Measurements from ENCODE around the gene PRRC2B.
"Not testable (repeated sequence)": the region's sequence is repeated elsewhere in the genome, so short reads cannot be mapped to it uniquely, and the experiment has no call there.

Gene PRRC2B

DNA sequence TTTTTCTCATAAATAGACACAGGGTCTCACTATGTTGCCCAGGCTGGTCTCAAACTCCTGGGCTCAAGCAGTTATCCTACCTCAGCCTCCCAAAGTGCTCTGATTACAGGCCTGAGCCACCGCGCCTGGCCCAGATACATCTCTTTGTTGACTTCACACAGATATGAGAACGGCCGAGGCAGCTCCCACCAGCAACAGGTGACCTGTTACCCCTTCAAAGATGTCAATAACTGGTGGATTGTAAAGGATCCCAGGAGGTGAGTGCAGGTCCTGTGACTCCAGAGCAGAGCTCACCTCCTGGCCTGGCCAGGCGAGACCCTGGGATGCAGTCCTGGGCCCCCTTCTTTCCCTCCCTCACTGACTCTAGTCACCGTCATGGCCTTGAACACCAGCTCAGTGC, 118.0 kb downstream of the PRRC2B start:
- Histone ChIP-seq H3K4me3 (ENCODE audit: insufficient read depth, low read depth, low read length) (no peak overlapping the region), H3K27me3 (ENCODE audit: control insufficient read depth, insufficient read depth, low read length, poor library complexity, severe bottlenecking) (no peaks in the 10 kb centered on the region), H3K36me3 (ENCODE audit: control insufficient read depth, insufficient read depth, low read length) (peaks cover 36% of the 10 kb centered on the region), H3K4me1 (ENCODE audit: control insufficient read depth, insufficient read depth, low read length) (no peaks in the 10 kb centered on the region), H3K27ac (ENCODE audit: insufficient read depth, low read depth, low read length, poor library complexity, severe bottlenecking) (no peak overlapping the region), H3K9me3 (ENCODE audit: control insufficient read depth, low read length) (no peaks in the 10 kb centered on the region)
- WGBS, 2 experiments, result 92 to 97% methylated on average over 6 of the region's 6 CpGs

DNA sequence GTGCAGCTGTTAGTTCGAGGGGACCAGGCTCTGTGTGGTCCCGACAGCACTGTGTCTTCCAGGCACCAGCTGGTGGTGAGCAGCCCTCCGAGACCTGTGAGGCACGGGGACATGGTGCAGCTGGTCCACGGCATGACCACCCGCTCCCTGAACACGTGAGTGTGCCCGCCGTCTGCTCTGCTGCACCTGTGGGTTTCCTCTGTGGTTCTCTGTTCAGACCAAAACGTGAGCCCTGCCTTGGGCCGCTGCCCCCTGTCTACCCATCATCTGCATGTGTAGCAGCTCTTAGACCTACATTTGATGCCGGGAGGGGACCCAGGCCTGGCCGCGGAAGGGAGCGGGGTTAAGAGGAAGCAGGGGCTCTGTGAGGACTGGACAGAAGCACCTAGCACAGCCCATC, 119.3 kb downstream of the PRRC2B start:
- Histone ChIP-seq H3K4me1 (ENCODE audit: control insufficient read depth, insufficient read depth, low read length) (no peaks in the 10 kb centered on the region), H3K9me3 (ENCODE audit: control insufficient read depth, low read length) (no peaks in the 10 kb centered on the region), H3K4me3 (ENCODE audit: insufficient read depth, low read depth, low read length) (no peak overlapping the region), H3K36me3 (ENCODE audit: control insufficient read depth, insufficient read depth, low read length) (peaks cover 45% of the 10 kb centered on the region), H3K27me3 (ENCODE audit: control insufficient read depth, insufficient read depth, low read length, poor library complexity, severe bottlenecking) (no peaks in the 10 kb centered on the region), H3K27ac (ENCODE audit: insufficient read depth, low read depth, low read length, poor library complexity, severe bottlenecking) (no peak overlapping the region)
- 93 to 95% methylated on average over 15 of the region's 15 CpGs for WGBS, 2 experiments

DNA sequence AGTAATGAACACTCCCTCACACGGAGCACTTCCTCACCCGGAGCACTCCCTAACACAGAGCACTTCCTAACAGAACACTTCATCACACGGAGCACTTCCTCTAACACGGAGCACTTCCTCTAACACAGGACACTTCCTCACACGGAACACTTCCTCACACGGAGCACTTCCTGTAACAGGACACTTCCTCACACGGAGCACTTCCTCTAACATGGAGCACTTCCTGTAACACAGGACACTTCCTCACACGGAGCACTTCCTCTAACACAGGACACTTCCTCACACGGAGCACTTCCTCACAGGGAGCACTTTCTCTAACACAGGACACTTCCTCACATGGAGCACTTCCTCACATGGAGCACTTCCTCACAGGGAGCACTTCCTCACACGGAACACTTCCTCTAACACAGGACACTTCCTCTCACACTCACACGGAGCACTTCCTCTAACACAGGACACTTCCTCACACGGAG, 121.7 kb downstream of the PRRC2B start:
- not testable (repeated sequence) for H3K4me1 ChIP-seq (ENCODE audit: control insufficient read depth, insufficient read depth, low read length); H3K27me3 ChIP-seq (ENCODE audit: control insufficient read depth, insufficient read depth, low read length, poor library complexity, severe bottlenecking); H3K9me3 ChIP-seq (ENCODE audit: control insufficient read depth, low read length); H3K4me3 ChIP-seq (ENCODE audit: insufficient read depth, low read depth, low read length); H3K27ac ChIP-seq (ENCODE audit: insufficient read depth, low read depth, low read length, poor library complexity, severe bottlenecking)
- 86 to 89% methylated on average over 12 of the region's 12 CpGs for WGBS, 2 experiments
- peaks cover 68% of the 10 kb centered on the region for H3K36me3 ChIP-seq (ENCODE audit: control insufficient read depth, insufficient read depth, low read length)

DNA sequence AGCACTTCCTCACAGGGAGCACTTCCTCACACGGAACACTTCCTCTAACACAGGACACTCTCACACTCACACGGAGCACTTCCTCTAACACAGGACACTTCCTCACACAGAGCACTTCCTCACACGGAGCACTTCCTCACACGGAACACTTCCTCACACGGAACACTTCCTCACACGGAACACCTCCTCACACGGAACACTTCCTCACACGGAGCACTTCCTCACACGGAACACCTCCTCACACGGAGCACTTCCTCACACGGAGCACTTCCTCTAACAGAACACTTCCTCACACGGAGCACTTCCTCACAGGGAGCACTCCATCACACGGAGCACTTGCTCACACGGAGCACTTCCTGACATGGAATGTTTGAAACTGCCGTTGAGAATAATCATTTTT, 122.2 kb downstream of the PRRC2B start:
- Histone ChIP-seq H3K27me3 (ENCODE audit: control insufficient read depth, insufficient read depth, low read length, poor library complexity, severe bottlenecking) (no peaks in the 10 kb centered on the region), H3K27ac (ENCODE audit: insufficient read depth, low read depth, low read length, poor library complexity, severe bottlenecking) (no peak overlapping the region), H3K4me3 (ENCODE audit: insufficient read depth, low read depth, low read length) (no peak overlapping the region), H3K4me1 (ENCODE audit: control insufficient read depth, insufficient read depth, low read length) (no peaks in the 10 kb centered on the region), H3K36me3 (ENCODE audit: control insufficient read depth, insufficient read depth, low read length) (peaks cover 66% of the 10 kb centered on the region), H3K9me3 (ENCODE audit: control insufficient read depth, low read length) (no peaks in the 10 kb centered on the region)
- 88 to 90% methylated on average over 14 of the region's 15 CpGs for WGBS, 2 experiments

DNA sequence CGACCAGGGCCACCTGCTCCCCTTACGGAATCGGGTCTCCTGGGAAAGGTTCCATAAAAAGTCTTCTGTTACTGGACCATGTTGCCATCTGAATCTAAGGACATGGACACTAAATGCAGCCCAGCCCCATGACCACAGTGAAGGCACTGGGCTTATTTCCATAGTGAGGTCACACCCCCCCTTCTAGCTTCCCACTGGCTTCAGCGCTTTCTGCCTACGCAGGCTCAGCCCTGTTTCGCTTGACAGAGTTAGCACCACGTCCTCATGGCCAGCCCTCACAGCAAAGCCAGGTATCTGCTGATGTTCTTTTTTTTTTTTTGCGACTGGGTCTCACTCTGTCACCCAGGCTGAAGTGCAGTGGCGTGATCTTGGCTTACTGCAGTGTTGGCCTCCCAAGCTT, 123.0 kb downstream of the PRRC2B start:
- no peaks in the 10 kb centered on the region for H3K9me3 ChIP-seq (ENCODE audit: control insufficient read depth, low read length)
- WGBS, 2 experiments, result 93 to 96% methylated on average over 9 of the region's 9 CpGs
- H3K27ac ChIP-seq (ENCODE audit: insufficient read depth, low read depth, low read length, poor library complexity, severe bottlenecking), result no peak overlapping the region
- no peaks in the 10 kb centered on the region for H3K27me3 ChIP-seq (ENCODE audit: control insufficient read depth, insufficient read depth, low read length, poor library complexity, severe bottlenecking)
- H3K4me3 ChIP-seq (ENCODE audit: insufficient read depth, low read depth, low read length), result no peak overlapping the region
- H3K36me3 ChIP-seq (ENCODE audit: control insufficient read depth, insufficient read depth, low read length), result peaks cover 62% of the 10 kb centered on the region
- H3K4me1 ChIP-seq (ENCODE audit: control insufficient read depth, insufficient read depth, low read length), result no peaks in the 10 kb centered on the region

DNA sequence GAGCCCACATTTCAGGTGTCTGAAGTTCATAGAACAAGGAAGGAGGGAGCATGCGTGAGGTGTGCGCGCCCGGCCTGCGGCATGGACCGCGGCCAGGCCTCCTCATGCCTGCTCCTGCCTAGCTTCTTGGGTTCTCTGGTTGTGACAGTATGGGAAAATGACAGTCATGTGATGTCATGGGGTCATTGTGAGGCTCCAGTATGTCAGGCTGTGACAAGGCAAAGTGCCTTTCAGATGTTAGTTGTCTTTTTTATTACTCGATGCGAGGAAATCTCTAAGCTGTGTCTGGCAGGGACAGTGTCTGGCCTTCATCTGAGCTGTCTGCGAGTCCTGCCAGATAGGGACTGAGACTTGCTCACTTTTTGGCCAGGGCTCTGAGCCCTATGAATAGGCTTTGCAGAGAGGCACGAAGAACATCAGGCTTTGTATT, 123.9 kb downstream of the PRRC2B start:
- H3K27ac ChIP-seq (ENCODE audit: insufficient read depth, low read depth, low read length, poor library complexity, severe bottlenecking), result no peak overlapping the region
- 97 to 98% methylated on average over 11 of the region's 11 CpGs for WGBS, 2 experiments
- no peaks in the 10 kb centered on the region for H3K4me1 ChIP-seq (ENCODE audit: control insufficient read depth, insufficient read depth, low read length)
- peaks cover 58% of the 10 kb centered on the region for H3K36me3 ChIP-seq (ENCODE audit: control insufficient read depth, insufficient read depth, low read length)
- no peak overlapping the region for H3K4me3 ChIP-seq (ENCODE audit: insufficient read depth, low read depth, low read length)
- H3K9me3 ChIP-seq (ENCODE audit: control insufficient read depth, low read length), result no peaks in the 10 kb centered on the region
- no peaks in the 10 kb centered on the region for H3K27me3 ChIP-seq (ENCODE audit: control insufficient read depth, insufficient read depth, low read length, poor library complexity, severe bottlenecking)

DNA sequence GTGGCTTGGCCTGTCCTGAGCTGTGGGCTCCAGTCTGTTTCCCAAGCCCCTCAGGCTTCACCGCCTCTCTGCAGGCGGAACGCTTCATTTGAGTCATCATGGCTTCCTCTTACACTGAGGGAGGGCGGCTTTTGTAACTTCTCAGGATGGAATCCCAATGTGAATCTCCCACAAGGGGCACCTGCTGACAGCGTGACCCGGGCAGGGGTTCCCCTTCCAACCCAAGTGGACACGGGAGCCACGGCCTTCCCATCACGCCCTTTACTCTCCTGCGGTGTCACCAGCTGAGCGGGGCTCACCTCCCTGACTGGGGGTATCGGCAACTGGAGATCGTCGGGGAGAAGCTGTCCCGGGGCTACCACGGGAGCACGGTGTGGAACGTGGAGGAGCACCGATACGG, 124.7 kb downstream of the PRRC2B start:
- Histone ChIP-seq H3K36me3 (ENCODE audit: control insufficient read depth, insufficient read depth, low read length) (peaks cover 58% of the 10 kb centered on the region), H3K9me3 (ENCODE audit: control insufficient read depth, low read length) (no peaks in the 10 kb centered on the region), H3K4me1 (ENCODE audit: control insufficient read depth, insufficient read depth, low read length) (no peaks in the 10 kb centered on the region), H3K27ac (ENCODE audit: insufficient read depth, low read depth, low read length, poor library complexity, severe bottlenecking) (no peak overlapping the region), H3K27me3 (ENCODE audit: control insufficient read depth, insufficient read depth, low read length, poor library complexity, severe bottlenecking) (no peaks in the 10 kb centered on the region), H3K4me3 (ENCODE audit: insufficient read depth, low read depth, low read length) (no peak overlapping the region)
- 96% methylated on average over 20 of the region's 20 CpGs for WGBS, 2 experiments

DNA sequence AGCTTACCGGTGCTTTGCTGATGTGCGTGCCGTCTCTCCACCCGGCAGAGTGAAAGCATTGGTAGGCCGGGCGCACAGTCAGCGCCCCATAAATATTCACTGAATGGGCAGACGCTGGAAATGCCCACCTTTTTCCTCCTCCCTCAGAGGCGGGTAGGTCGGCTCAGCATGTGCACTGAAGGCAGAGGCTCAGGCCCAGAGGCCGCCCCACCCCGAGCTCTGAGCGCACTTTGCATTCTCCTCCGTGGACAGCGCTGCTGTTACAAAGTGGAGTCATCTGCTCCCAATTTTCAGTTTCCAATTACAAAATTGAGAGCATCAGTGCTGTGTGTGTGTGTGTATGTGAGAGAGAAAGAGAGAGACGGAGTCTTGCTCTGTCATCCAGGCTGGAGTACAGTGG, 126.6 kb downstream of the PRRC2B start:
- Histone ChIP-seq H3K4me3 (ENCODE audit: insufficient read depth, low read depth, low read length) (no peak overlapping the region), H3K27ac (ENCODE audit: insufficient read depth, low read depth, low read length, poor library complexity, severe bottlenecking) (no peak overlapping the region), H3K9me3 (ENCODE audit: control insufficient read depth, low read length) (no peaks in the 10 kb centered on the region), H3K27me3 (ENCODE audit: control insufficient read depth, insufficient read depth, low read length, poor library complexity, severe bottlenecking) (no peaks in the 10 kb centered on the region), H3K4me1 (ENCODE audit: control insufficient read depth, insufficient read depth, low read length) (no peaks in the 10 kb centered on the region), H3K36me3 (ENCODE audit: control insufficient read depth, insufficient read depth, low read length) (peaks cover 54% of the 10 kb centered on the region)
- whole genome bisulfite sequencing, 2 experiments, result 84% methylated on average over 16 of the region's 16 CpGs

DNA sequence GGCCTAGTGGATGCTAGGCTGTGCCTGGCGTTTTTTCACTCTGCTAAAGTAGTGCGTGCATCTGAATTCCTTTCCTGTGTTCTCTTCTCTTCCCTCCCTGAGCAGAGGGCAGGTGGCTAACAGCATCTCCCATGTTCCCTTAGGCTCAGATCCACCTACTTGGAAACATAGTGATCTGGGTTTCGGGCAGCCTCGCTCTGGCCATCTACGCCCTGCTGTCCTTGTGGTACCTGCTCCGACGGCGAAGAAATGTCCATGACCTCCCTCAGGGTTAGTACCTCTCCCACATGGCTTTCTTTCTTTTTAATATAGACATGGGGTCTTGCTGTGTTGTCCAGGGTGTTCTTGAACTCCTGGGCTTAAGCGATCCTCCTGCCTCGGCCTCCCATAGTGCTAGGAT, 127.3 kb downstream of the PRRC2B start:
- no peak overlapping the region for H3K27ac ChIP-seq (ENCODE audit: insufficient read depth, low read depth, low read length, poor library complexity, severe bottlenecking)
- no peaks in the 10 kb centered on the region for H3K9me3 ChIP-seq (ENCODE audit: control insufficient read depth, low read length)
- H3K36me3 ChIP-seq (ENCODE audit: control insufficient read depth, insufficient read depth, low read length), result peaks cover 51% of the 10 kb centered on the region
- H3K4me3 ChIP-seq (ENCODE audit: insufficient read depth, low read depth, low read length), result no peak overlapping the region
- H3K27me3 ChIP-seq (ENCODE audit: control insufficient read depth, insufficient read depth, low read length, poor library complexity, severe bottlenecking), result no peaks in the 10 kb centered on the region
- H3K4me1 ChIP-seq (ENCODE audit: control insufficient read depth, insufficient read depth, low read length), result no peaks in the 10 kb centered on the region
- WGBS, 2 experiments, result 91 to 97% methylated on average over 10 of the region's 10 CpGs

DNA sequence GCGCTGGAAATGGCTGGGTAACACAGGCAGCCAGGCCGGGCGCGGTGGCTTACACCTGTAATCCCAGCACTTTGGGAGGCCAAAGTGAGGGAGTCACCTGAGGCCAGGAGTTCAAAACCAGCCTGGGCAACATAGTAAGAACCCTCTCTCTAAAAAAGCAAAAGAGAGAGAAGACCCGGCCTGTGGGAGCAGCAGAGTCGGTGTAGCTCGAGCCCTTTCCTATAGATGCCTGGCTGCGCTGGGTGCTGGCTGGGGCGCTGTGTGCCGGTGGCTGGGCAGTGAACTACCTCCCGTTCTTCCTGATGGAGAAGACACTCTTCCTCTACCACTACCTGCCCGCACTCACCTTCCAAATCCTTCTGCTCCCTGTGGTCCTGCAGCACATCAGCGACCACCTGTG, 127.9 kb downstream of the PRRC2B start:
- Histone ChIP-seq H3K36me3 (ENCODE audit: control insufficient read depth, insufficient read depth, low read length) (peaks cover 51% of the 10 kb centered on the region), H3K4me3 (ENCODE audit: insufficient read depth, low read depth, low read length) (no peak overlapping the region), H3K9me3 (ENCODE audit: control insufficient read depth, low read length) (no peaks in the 10 kb centered on the region), H3K27ac (ENCODE audit: insufficient read depth, low read depth, low read length, poor library complexity, severe bottlenecking) (no peak overlapping the region), H3K4me1 (ENCODE audit: control insufficient read depth, insufficient read depth, low read length) (no peaks in the 10 kb centered on the region), H3K27me3 (ENCODE audit: control insufficient read depth, insufficient read depth, low read length, poor library complexity, severe bottlenecking) (no peaks in the 10 kb centered on the region)
- 95% methylated on average over 13 of the region's 13 CpGs for WGBS, 2 experiments

All from ectodermal cell (in vitro differentiated cells).